ENCODE results near the gene REX1BD.
"Not testable (repeated sequence)": the region's sequence is repeated elsewhere in the genome, so short reads cannot be mapped to it uniquely, and the experiment has no call there.

The REX1BD gene

GRCh38 chr19:18580311-18580710 is 8.3 kb upstream of the REX1BD start:
- DNase-seq, result no peak

GRCh38 chr19:18586306-18586705 is 2.3 kb upstream of the REX1BD start:
- no peak for DNase-seq

- DNase-seq, result no peak
Observed at GRCh38 chr19:18587561-18587960, 1.0 kb upstream of the REX1BD start.

GRCh38 chr19:18587962-18588610 is 512 bp upstream of the REX1BD start:
- no peak for DNase-seq

- no peak for DNase-seq
Observed at GRCh38 chr19:18589380-18590272, 1.0 kb downstream of the REX1BD start.

- DNase-seq, result no peak
Observed at GRCh38 chr19:18590273-18591272, 2.0 kb downstream of the REX1BD start.

GRCh38 chr19:18591735-18592385 is 3.3 kb downstream of the REX1BD start:
- no peak for DNase-seq

GRCh38 chr19:18592732-18593131 is 4.1 kb downstream of the REX1BD start:
- DNase-seq, result not testable (repeated sequence)

- no peak for DNase-seq
Observed at GRCh38 chr19:18593367-18594095, 4.9 kb downstream of the REX1BD start.

- DNase-seq, result no peak
Observed at GRCh38 chr19:18594096-18594823, 5.7 kb downstream of the REX1BD start.

GRCh38 chr19:18594824-18595373 is 6.3 kb downstream of the REX1BD start:
- DNase-seq, result no peak

GRCh38 chr19:18595475-18595874 is 6.9 kb downstream of the REX1BD start:
- no peak for DNase-seq

GRCh38 chr19:18596752-18597157 is 8.2 kb downstream of the REX1BD start:
- no peak for DNase-seq

- DNase-seq, result no peak
Observed at GRCh38 chr19:18597809-18598660, 9.4 kb downstream of the REX1BD start.

- no peak for DNase-seq
Observed at GRCh38 chr19:18599485-18599884, 10.9 kb downstream of the REX1BD start.

- not testable (repeated sequence) for DNase-seq
Observed at GRCh38 chr19:18600692-18601397, 12.2 kb downstream of the REX1BD start.

GRCh38 chr19:18601875-18602274 is 13.3 kb downstream of the REX1BD start:
- DNase-seq, result no peak

- DNase-seq, result no peak
Observed at GRCh38 chr19:18603255-18603957, 14.8 kb downstream of the REX1BD start.

Data from NCI-H1436 treated with DMSO at 0.1 percent for 48 hours (cell line).